ENCODE results near the gene BCOR. TPM values are rescaled to one million over a fixed set of nuclear protein-coding genes. Genes with fewer than 3 reads are reported as not detected.

Gene BCOR
- total and polyA plus RNA-seq, 9 of the 15 experiments (the other 6 are each of a cell fraction or from before 2014, with no cell fraction given): 27.5 to 113 (median 37.6) TPM

GRCh38 chrX:40120838-40121580 is 23.3 kb upstream of the BCOR start:
- no peak overlapping the region for H3K27ac ChIP-seq (ENCODE audit: extremely low read depth, low read depth, low read length)

DNA sequence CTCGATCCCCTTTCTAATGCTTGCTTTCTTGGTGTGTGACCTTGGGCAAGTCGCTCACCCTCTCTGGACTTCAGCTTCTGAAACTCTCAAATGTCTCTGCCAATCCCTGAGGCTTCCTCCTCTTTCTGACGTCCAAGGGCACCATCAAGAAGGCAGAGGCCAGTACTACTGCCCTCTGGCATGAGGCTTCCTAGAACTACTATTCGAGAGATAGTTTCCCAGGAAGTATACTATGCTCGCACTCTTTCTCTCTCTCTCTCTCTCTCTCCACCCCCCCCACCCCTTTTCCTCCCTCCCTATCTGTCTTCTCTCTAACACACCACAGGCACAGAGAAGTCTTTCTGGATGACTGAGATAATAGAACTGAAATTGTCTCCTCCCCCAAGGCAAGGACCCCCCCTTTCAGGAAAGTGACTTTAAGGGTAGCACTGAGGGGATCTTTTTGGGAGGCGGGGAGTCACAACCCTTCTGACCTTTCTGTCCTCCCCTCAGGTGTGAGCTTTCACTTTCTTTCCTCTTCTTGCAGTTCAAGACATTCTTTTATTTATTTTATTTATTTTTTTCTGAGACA is 20.0 kb upstream of the BCOR start:
- intact Hi-C loops (cut with micrococcal nuclease): no loop called here
- ChIA-PET CTCF (ENCODE audit: low intra/inter-chr PET ratio) (no interaction called here), POLR2A (interaction anchor here (0.6 to 1.0 kb wide), 2 partner anchors 8 to 24 kb away, joined by 3 read pairs; no protein-coding TSS in a partner anchor)
- peak overlapping the region; percentile 86 for H3K27ac ChIP-seq (ENCODE audit: extremely low read depth, low read depth, low read length)
- no peaks in the 10 kb centered on the region for H3K9me3 ChIP-seq (replicated peaks; ENCODE audit: control insufficient read depth, insufficient read depth, low read depth, low read length)
- H4K20me1 ChIP-seq (replicated peaks; ENCODE audit: control insufficient read depth, insufficient read depth, low read length): no peaks in the 10 kb centered on the region
- H3K36me3 ChIP-seq (ENCODE audit: control insufficient read depth, insufficient read depth, low read length): no peaks in the 10 kb centered on the region; the same call in 2 of the 3 replicates
- FAIRE-seq (peak; percentile 93), DNase-seq (ENCODE audit: extremely low read depth in 1 of 4, low spot score in 3 of 4) (peak; percentile 60 to 82 (median 68)), ATAC-seq (peak; percentile 79)
- H3K4me3 ChIP-seq: peak overlapping the region; percentile 10; the same call in 1 of the 2 replicates
- BruUV-seq (replicated peaks): no TSS peak
- H3K9me1 ChIP-seq (ENCODE audit: control insufficient read depth, insufficient read depth, low read length): no peaks in the 10 kb centered on the region
- H3K79me2 ChIP-seq (ENCODE audit: control insufficient read depth, insufficient read depth, low read length): peaks cover 17% of the 10 kb centered on the region; the same call in 2 of the 3 replicates
- H3K4me1 ChIP-seq (replicated peaks in 1 of 2; ENCODE audit: control insufficient read depth in 2 of 2, insufficient read depth in 2 of 2, low read length in 2 of 2): peaks cover 29 to 30% of the 10 kb centered on the region in 2 experiments; a peak in 4 of 5 replicates
- in situ Hi-C loops (cut with MboI): no loop called here
- 7% methylated on average over 4 of the region's 6 CpGs for WGBS (ENCODE audit: insufficient coverage, low coverage, missing lambda C conversion rate)
- peak overlapping the region; percentile 71; the same call in 1 of the 2 replicates for H2AFZ ChIP-seq (ENCODE audit: low read depth, low read length)
- peak overlapping the region; percentile 81 for H3K4me2 ChIP-seq (ENCODE audit: insufficient read depth, low read length)
- H3K9ac ChIP-seq (ENCODE audit: insufficient read depth in 1 of 2, low read depth in 2 of 2, low read length in 2 of 2): peak overlapping the region; percentile 65 to 69; a peak in 3 of 4 replicates
- H3K27me3 ChIP-seq (ENCODE audit: control insufficient read depth in 2 of 2, insufficient read depth in 2 of 2, low read length in 2 of 2): no peaks in the 10 kb centered on the region
- TF ChIP-seq HEY1 (CRISPR knock-in tag; IDR thresholded peaks at IDR 0.05; ENCODE audit: borderline replicate concordance): no peak
- TF ChIP-seq ZSCAN32 (CRISPR knock-in tag; IDR thresholded peaks at IDR 0.05): no peak
- TF ChIP-seq HMGN3 (IDR thresholded peaks at IDR 0.05; ENCODE audit: borderline replicate concordance, extremely low read depth, insufficient read length, low read depth, low read length): no peak
- peak; percentile 62 for TF ChIP-seq FOXM1 (IDR thresholded peaks at IDR 0.05; ENCODE audit: low read depth)
- no peak for TF ChIP-seq FOXM1 (CRISPR knock-in tag; IDR thresholded peaks at IDR 0.05; ENCODE audit: low read depth)
- TF ChIP-seq, protein P1, sequence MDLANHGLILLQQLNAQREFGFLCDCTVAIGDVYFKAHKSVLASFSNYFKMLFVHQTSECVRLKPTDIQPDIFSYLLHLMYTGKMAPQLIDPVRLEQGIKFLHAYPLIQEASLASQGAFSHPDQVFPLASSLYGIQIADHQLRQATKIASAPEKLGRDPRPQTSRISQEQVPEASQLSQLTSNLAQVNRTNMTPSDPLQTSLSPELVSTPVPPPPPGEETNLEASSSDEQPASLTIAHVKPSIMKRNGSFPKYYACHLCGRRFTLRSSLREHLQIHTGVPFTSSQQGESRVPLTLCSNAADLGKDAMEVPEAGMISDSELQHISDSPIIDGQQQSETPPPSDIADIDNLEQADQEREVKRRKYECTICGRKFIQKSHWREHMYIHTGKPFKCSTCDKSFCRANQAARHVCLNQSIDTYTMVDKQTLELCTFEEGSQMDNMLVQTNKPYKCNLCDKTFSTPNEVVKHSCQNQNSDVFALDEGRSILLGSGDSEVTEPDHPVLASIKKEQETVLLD (IDR thresholded peaks at IDR 0.05): peak; percentile 51; the same call in 1 of the 2 replicates
- no peak for TF ChIP-seq SAP30 (IDR thresholded peaks at IDR 0.05; ENCODE audit: borderline replicate concordance, insufficient read depth, low read depth, low read length, poor library complexity, severe bottlenecking)
- TF ChIP-seq BHLHE40 (IDR thresholded peaks at IDR 0.05; ENCODE audit: low read length): peak; percentile 26; the same call in 1 of the 2 replicates
- no peak for TF ChIP-seq NFRKB (IDR thresholded peaks at IDR 0.05; ENCODE audit: low read depth)
- peak; percentile 56; the same call in 1 of the 2 replicates for TF ChIP-seq JUND (IDR thresholded peaks at IDR 0.05; ENCODE audit: borderline replicate concordance, low read depth, low read length)
- no peak; the same call in 2 of the 3 replicates for TF ChIP-seq JUND (tag; IDR thresholded peaks at IDR 0.05; ENCODE audit: borderline replicate concordance, low read depth, low read length)

More at GRCh38 chrX:40120838-40121580, 23.3 kb upstream of the BCOR start:
- Histone ChIP-seq H3K4me1 (replicated peaks in 1 of 2; ENCODE audit: control insufficient read depth in 2 of 2, insufficient read depth in 2 of 2, low read length in 2 of 2) (peaks cover 19 to 26% of the 10 kb centered on the region in 2 experiments; a peak in 4 of 5 replicates), H3K4me2 (ENCODE audit: insufficient read depth, low read length) (no peak overlapping the region), H3K4me3 (no peak overlapping the region), H3K9me1 (ENCODE audit: control insufficient read depth, insufficient read depth, low read length) (no peaks in the 10 kb centered on the region), H3K9ac (ENCODE audit: insufficient read depth in 1 of 2, low read depth in 2 of 2, low read length in 2 of 2) (no peak overlapping the region), H2AFZ (ENCODE audit: low read depth, low read length) (no peak overlapping the region), H3K36me3 (ENCODE audit: control insufficient read depth, insufficient read depth, low read length) (no peaks in the 10 kb centered on the region; the same call in 2 of the 3 replicates), H3K9me3 (replicated peaks; ENCODE audit: control insufficient read depth, insufficient read depth, low read depth, low read length) (no peaks in the 10 kb centered on the region), H3K79me2 (ENCODE audit: control insufficient read depth, insufficient read depth, low read length) (peaks cover 14% of the 10 kb centered on the region; the same call in 2 of the 3 replicates), H3K27me3 (ENCODE audit: control insufficient read depth in 2 of 2, insufficient read depth in 2 of 2, low read length in 2 of 2) (no peaks in the 10 kb centered on the region), H4K20me1 (replicated peaks; ENCODE audit: control insufficient read depth, insufficient read depth, low read length) (no peaks in the 10 kb centered on the region)
- FAIRE-seq (no peak), DNase-seq (ENCODE audit: extremely low read depth in 1 of 4, low spot score in 3 of 4) (no peak), ATAC-seq (no peak)
- in situ Hi-C loops (cut with MboI): no loop called here
- TF ChIP-seq ETV6 (IDR thresholded peaks at IDR 0.05; ENCODE audit: borderline replicate concordance in 1 of 2, low read depth in 2 of 2, low read length in 1 of 2) (no peak), ETV6 (CRISPR knock-in tag; IDR thresholded peaks at IDR 0.05; ENCODE audit: borderline replicate concordance) (no peak), KDM1A (IDR thresholded peaks at IDR 0.05) (peak in 1 of 2 experiments; percentile 26; a peak in 1 of 4 replicates), RBM25 (IDR thresholded peaks at IDR 0.05; ENCODE audit: low read depth, low read length, severe bottlenecking) (peak; percentile 83)
- WGBS (ENCODE audit: insufficient coverage, low coverage, missing lambda C conversion rate): 70% methylated on average over 8 of the region's 11 CpGs
- POLR2A ChIA-PET: no interaction called here
- CTCF ChIA-PET (ENCODE audit: low intra/inter-chr PET ratio): no interaction called here
- intact Hi-C loops (cut with micrococcal nuclease): no loop called here
- BruUV-seq (replicated peaks): no TSS peak
